ENCODE measurements around the gene ZBTB7C. TPM values are rescaled to one million over a fixed set of nuclear protein-coding genes. Genes with fewer than 3 reads are reported as not detected.

The ZBTB7C gene
- total RNA-seq, 1 donor from 2014 or later: 13.0 TPM

- H3K27ac Mint-ChIP-seq: no peak overlapping the region
- no peak for TF ChIP-seq CTCF (conservative IDR thresholded peaks at IDR 0.05)
These were observed 427.4 kb downstream of the ZBTB7C start for GRCh38 chr18:47981830-47982229.

DNA sequence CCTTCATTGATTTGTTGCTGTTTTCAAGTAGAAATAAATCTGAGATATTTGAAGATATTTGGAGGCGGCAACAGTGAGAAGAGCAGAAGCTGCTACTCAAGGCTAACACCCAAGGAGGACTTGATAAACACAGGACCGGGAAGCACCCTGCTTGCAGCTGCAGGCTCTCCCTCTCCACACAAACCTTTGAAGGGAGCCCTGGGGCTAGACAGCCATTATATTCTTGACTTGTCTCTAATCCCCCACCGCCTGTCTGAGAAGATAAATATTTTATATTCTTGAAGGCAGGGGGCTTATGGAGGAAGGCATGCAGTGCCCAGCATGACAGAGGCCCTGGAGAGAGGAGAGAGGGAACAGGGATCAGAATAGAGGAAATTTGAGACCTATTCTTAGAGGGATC lies 427.9 kb downstream of the ZBTB7C start:
- no peak for DNase-seq (ENCODE audit: extremely low spot score, unreplicated experiment)
- H3K4me3 Mint-ChIP-seq: no peak overlapping the region
- no peaks in the 10 kb centered on the region for H3K9me3 Mint-ChIP-seq
- no peak for TF ChIP-seq CTCF (conservative IDR thresholded peaks at IDR 0.05)
- H3K4me1 Mint-ChIP-seq (ENCODE audit: unreplicated experiment): peaks cover 10% of the 10 kb centered on the region
- H3K36me3 Mint-ChIP-seq: no peaks in the 10 kb centered on the region
- no peaks in the 10 kb centered on the region for H3K27me3 Mint-ChIP-seq
- H3K27ac Mint-ChIP-seq: no peak overlapping the region

More at GRCh38 chr18:47981830-47982229, 427.4 kb downstream of the ZBTB7C start:
- no peaks in the 10 kb centered on the region for H3K36me3 Mint-ChIP-seq
- peaks cover 10% of the 10 kb centered on the region for H3K4me1 Mint-ChIP-seq (ENCODE audit: unreplicated experiment)
- H3K4me3 Mint-ChIP-seq: no peak overlapping the region
- no peaks in the 10 kb centered on the region for H3K9me3 Mint-ChIP-seq
- H3K27me3 Mint-ChIP-seq: no peaks in the 10 kb centered on the region
- DNase-seq (ENCODE audit: extremely low spot score, unreplicated experiment): no peak

DNA sequence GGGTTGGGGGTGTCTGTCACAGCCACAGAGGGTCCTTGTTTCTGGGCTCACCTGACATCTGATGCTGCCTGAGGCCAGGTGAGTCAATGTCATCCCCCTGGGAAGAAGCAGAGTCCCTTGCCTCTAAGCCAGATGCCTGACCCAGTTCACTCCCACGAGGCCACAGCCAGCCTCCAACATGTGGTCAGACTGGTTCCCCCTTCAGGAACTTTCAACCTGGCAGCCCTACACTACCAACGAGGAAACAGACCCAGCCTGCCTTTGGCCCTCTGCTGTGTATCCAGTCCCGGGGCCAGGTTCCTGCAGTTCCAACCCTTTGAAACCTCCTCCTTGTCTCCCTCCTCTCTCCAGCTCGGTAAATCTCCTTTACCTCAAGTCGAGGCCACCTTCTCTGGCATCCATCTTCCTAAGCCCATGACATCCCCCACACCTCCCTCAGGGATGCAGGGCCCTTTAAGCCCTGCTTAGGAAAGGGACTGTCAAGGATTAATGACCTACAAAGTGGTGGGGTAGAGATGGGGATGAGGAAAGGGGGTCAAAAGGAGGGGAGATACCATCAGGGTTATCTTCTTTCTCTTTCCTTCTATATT lies 429.5 kb downstream of the ZBTB7C start:
- no peak overlapping the region for H3K4me3 Mint-ChIP-seq
- no peaks in the 10 kb centered on the region for H3K27me3 Mint-ChIP-seq
- no peaks in the 10 kb centered on the region for H3K36me3 Mint-ChIP-seq
- H3K27ac Mint-ChIP-seq: no peak overlapping the region
- H3K9me3 Mint-ChIP-seq: no peaks in the 10 kb centered on the region
- no peak for TF ChIP-seq CTCF (conservative IDR thresholded peaks at IDR 0.05)
- no peak for DNase-seq (ENCODE audit: extremely low spot score, unreplicated experiment)
- peaks cover 13% of the 10 kb centered on the region for H3K4me1 Mint-ChIP-seq (ENCODE audit: unreplicated experiment)

- Mint-ChIP-seq H3K27me3 (no peaks in the 10 kb centered on the region), H3K36me3 (no peaks in the 10 kb centered on the region), H3K27ac (no peak overlapping the region), H3K4me1 (ENCODE audit: unreplicated experiment) (peaks cover 13% of the 10 kb centered on the region), H3K9me3 (no peaks in the 10 kb centered on the region), H3K4me3 (no peak overlapping the region)
- no peak for DNase-seq (ENCODE audit: extremely low spot score, unreplicated experiment)
- no peak for TF ChIP-seq CTCF (conservative IDR thresholded peaks at IDR 0.05)
These were observed 430.6 kb downstream of the ZBTB7C start for GRCh38 chr18:47978603-47979002.

- no peak for TF ChIP-seq CTCF (conservative IDR thresholded peaks at IDR 0.05)
- Mint-ChIP-seq H3K9me3 (no peaks in the 10 kb centered on the region), H3K4me1 (ENCODE audit: unreplicated experiment) (peaks cover 13% of the 10 kb centered on the region), H3K36me3 (no peaks in the 10 kb centered on the region), H3K27me3 (no peaks in the 10 kb centered on the region), H3K27ac (no peak overlapping the region), H3K4me3 (no peak overlapping the region)
- DNase-seq (ENCODE audit: extremely low spot score, unreplicated experiment): no peak
These were observed 431.0 kb downstream of the ZBTB7C start for GRCh38 chr18:47978141-47978540.

Other genes starting within 250 kb of the ZBTB7C start
- gene CTIF, start 129.6 kb upstream of the ZBTB7C start, total RNA-seq (ENCODE audit: low replicate concordance): 37.9 and 48.5 TPM in 2 replicates

All from type B pancreatic cell (in vitro differentiated cells).